Activated CD8-positive, alpha-beta T cell treated with anti-CD3 and anti-CD28 coated beads for 36 hours (primary cell): ENCODE results near the gene PARP3. TPM values are rescaled to one million over a fixed set of nuclear protein-coding genes. Genes with fewer than 3 reads are reported as not detected.

Source experiments
- ATAC-seq: fragments of 200-7000 bp; cut with Tn5 transposase; one replicate; pipeline ENCODE4 v1.10.0; 2021; ENCODE audit warnings: mild to moderate bottlenecking, moderate library complexity
- CTCF ChIA-PET: fragments of 350-600 bp; sonication (Branson Sonifier 250); formaldehyde crosslinking; loops from one replicate; lab custom pipeline; 2021; ENCODE audit warnings: antibody characterized with exemption; lab: Charles Lee
- POLR2A ChIA-PET: fragments of 350-600 bp; sonication (Branson Sonifier 250); formaldehyde crosslinking; loops from one replicate; lab custom pipeline; 2021; ENCODE audit warnings: antibody characterized with exemption; lab: Charles Lee
- DNase-seq: peaks from one replicate; pipeline ENCODE4 v3.0.0-alpha.2; 2020
- H3K27ac Mint-ChIP-seq: one replicate; pipeline ENCODE4 v1.8.0; 2021; ENCODE audit warnings: mild to moderate bottlenecking, mixed read lengths
- H3K27me3 Mint-ChIP-seq: one replicate; pipeline ENCODE4 v1.8.0; 2021; ENCODE audit warnings: mixed read lengths
- H3K36me3 Mint-ChIP-seq: one replicate; pipeline ENCODE4 v1.8.0; 2021; ENCODE audit warnings: low read depth, mixed read lengths
- H3K4me1 Mint-ChIP-seq: one replicate; pipeline ENCODE4 v1.8.0; 2021; ENCODE audit warnings: low read depth, mixed read lengths
- H3K4me3 Mint-ChIP-seq: one replicate; pipeline ENCODE4 v1.8.0; 2021; ENCODE audit warnings: mild to moderate bottlenecking, moderate library complexity, mixed read lengths
- H3K9me3 Mint-ChIP-seq: one replicate; pipeline ENCODE4 v1.8.0; 2021; ENCODE audit warnings: mixed read lengths
- intact Hi-C: fragments of 100-400 bp; cut with micrococcal nuclease; formaldehyde crosslinking; loops from one replicate; pipeline ENCODE4 v1.10.0; 2022
- total RNA-seq, 2 experiments: library from RNA; stranded (reverse); gene quantifications; one replicate each; pipeline ENCODE4 v1.2.3, GENCODE V29; 2021
- TF ChIP-seq, protein P1 (sequence below): fragments of 200-600 bp; IDR thresholded peaks from one replicate; pipeline ENCODE4 v1.8.0; 2022; ENCODE audit warnings: antibody characterized with exemption, mild to moderate bottlenecking

The PARP3 gene
- total RNA-seq, 2 experiments from 2014 or later, result 11.5 to 12.7 TPM

GRCh38 chr3:51955175-51955892, 13.2 kb downstream of the PARP3 start, which contains the start of gene GPR62:
Gene GPR62, plus strand, starts transcription at chr3:51955381. Its CDS starts 272 bp downstream, at chr3:51955653.
- POLR2A ChIA-PET, result interaction anchor here (0.5 to 1.6 kb wide), 5 partner anchors 10 to 40 kb away, joined by 3 to 6 read pairs (median 3); partner anchors contain the start of gene RPL29
- peaks cover 3% of the 10 kb centered on the region for H3K36me3 Mint-ChIP-seq
- ATAC-seq (no peak), DNase-seq (no peak)
- intact Hi-C loops, result no loop called here
- no peaks in the 10 kb centered on the region for H3K9me3 Mint-ChIP-seq
- no peak within 1 kb of the TSS for H3K4me3 Mint-ChIP-seq
- H3K27me3 Mint-ChIP-seq, result peaks cover 28% of the 10 kb centered on the region
- peaks cover 6% of the 10 kb centered on the region for H3K4me1 Mint-ChIP-seq
- CTCF ChIA-PET, result interaction anchor here (1.2 to 2.9 kb wide), 3 partner anchors 13 to 46 kb away, joined by 3 to 13 read pairs (median 3); partner anchors contain the start of genes ABHD14A and ABHD14B
- no peak within 1 kb of the TSS for H3K27ac Mint-ChIP-seq
- TF ChIP-seq, protein P1, sequence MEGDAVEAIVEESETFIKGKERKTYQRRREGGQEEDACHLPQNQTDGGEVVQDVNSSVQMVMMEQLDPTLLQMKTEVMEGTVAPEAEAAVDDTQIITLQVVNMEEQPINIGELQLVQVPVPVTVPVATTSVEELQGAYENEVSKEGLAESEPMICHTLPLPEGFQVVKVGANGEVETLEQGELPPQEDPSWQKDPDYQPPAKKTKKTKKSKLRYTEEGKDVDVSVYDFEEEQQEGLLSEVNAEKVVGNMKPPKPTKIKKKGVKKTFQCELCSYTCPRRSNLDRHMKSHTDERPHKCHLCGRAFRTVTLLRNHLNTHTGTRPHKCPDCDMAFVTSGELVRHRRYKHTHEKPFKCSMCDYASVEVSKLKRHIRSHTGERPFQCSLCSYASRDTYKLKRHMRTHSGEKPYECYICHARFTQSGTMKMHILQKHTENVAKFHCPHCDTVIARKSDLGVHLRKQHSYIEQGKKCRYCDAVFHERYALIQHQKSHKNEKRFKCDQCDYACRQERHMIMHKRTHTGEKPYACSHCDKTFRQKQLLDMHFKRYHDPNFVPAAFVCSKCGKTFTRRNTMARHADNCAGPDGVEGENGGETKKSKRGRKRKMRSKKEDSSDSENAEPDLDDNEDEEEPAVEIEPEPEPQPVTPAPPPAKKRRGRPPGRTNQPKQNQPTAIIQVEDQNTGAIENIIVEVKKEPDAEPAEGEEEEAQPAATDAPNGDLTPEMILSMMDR, result no peak

- ATAC-seq (peak; percentile 90), DNase-seq (peak; percentile 63)
- H3K9me3 Mint-ChIP-seq, result no peaks in the 10 kb centered on the region
- no peak overlapping the region for H3K27ac Mint-ChIP-seq
- peaks cover 3% of the 10 kb centered on the region for H3K36me3 Mint-ChIP-seq
- intact Hi-C loops, result no loop called here
- peaks cover 6% of the 10 kb centered on the region for H3K4me1 Mint-ChIP-seq
- H3K4me3 Mint-ChIP-seq, result peak overlapping the region; percentile 17
- ChIA-PET CTCF (interaction anchor here (1.2 to 1.3 kb wide), 3 partner anchors 13 to 45 kb away, joined by 3 to 5 read pairs (median 3); partner anchors contain the start of gene ACY1), POLR2A (interaction anchor here (0.9 to 1.6 kb wide), 5 partner anchors 9 to 115 kb away, joined by 3 to 6 read pairs (median 3); partner anchors contain the start of gene ABHD14B)
- peaks cover 28% of the 10 kb centered on the region for H3K27me3 Mint-ChIP-seq
- TF ChIP-seq, protein P1, result peak; percentile 65
These were observed 14.0 kb downstream of the PARP3 start for GRCh38 chr3:51955893-51956770.

- ATAC-seq, result no peak
- Mint-ChIP-seq H3K4me3 (no peak overlapping the region), H3K27me3 (peaks cover 28% of the 10 kb centered on the region), H3K4me1 (peaks cover 6% of the 10 kb centered on the region), H3K27ac (no peak overlapping the region), H3K9me3 (no peaks in the 10 kb centered on the region), H3K36me3 (peaks cover 3% of the 10 kb centered on the region)
- DNase-seq, result no peak
- intact Hi-C loops, result no loop called here
- ChIA-PET POLR2A (interaction anchor here (0.6 to 1.4 kb wide), 5 partner anchors 11 to 38 kb away, joined by 3 to 8 read pairs (median 5); partner anchors contain the start of gene ABHD14B), CTCF (interaction anchor here (1.3 to 1.8 kb wide), 3 partner anchors 8 to 25 kb away, joined by 5 to 10 read pairs (median 5); partner anchors contain the start of genes ABHD14B and ACY1)
- TF ChIP-seq, protein P1, result no peak
These were observed 15.5 kb downstream of the PARP3 start for GRCh38 chr3:51957520-51958205.

- TF ChIP-seq, protein P1, result no peak
- peaks cover 6% of the 10 kb centered on the region for H3K4me1 Mint-ChIP-seq
- H3K36me3 Mint-ChIP-seq, result peaks cover 3% of the 10 kb centered on the region
- no peak overlapping the region for H3K27ac Mint-ChIP-seq
- CTCF ChIA-PET, result interaction anchor here (1.5 to 1.8 kb wide), 3 partner anchors 7 to 15 kb away, joined by 3 to 10 read pairs (median 5); partner anchors contain the start of gene ABHD14B
- intact Hi-C loops, result no loop called here
- no peak for DNase-seq
- H3K9me3 Mint-ChIP-seq, result no peaks in the 10 kb centered on the region
- POLR2A ChIA-PET, result interaction anchor here (1.3 kb wide), 1 partner anchor 15 kb away, joined by 3 read pairs; the partner anchor contains the start of gene ABHD14B
- no peak for ATAC-seq
- H3K4me3 Mint-ChIP-seq, result no peak overlapping the region
- H3K27me3 Mint-ChIP-seq, result peaks cover 22% of the 10 kb centered on the region
These were observed 16.7 kb downstream of the PARP3 start for GRCh38 chr3:51958603-51959521.
